CD4-positive, alpha-beta T cell treated with Interleukin-10 for 1 hour (primary cell): Measurements from ENCODE around the gene DNAJC15.
A peak's percentile ranks its signal among the peaks of the same experiment; 100 is the strongest.
"Not testable (repeated sequence)": the region's sequence is repeated elsewhere in the genome, so short reads cannot be mapped to it uniquely, and the experiment has no call there.

ENCODE experiments used
- DNase-seq: peaks from one replicate; pipeline ENCODE4 v3.0.0-alpha.2; 2020

DNAJC15 gene

GRCh38 chr13:43005460-43006236 lies 17.7 kb upstream of the DNAJC15 start:
- no peak for DNase-seq

- DNase-seq = no peak
Observed at GRCh38 chr13:43006893-43007631, 16.3 kb upstream of the DNAJC15 start.

DNA sequence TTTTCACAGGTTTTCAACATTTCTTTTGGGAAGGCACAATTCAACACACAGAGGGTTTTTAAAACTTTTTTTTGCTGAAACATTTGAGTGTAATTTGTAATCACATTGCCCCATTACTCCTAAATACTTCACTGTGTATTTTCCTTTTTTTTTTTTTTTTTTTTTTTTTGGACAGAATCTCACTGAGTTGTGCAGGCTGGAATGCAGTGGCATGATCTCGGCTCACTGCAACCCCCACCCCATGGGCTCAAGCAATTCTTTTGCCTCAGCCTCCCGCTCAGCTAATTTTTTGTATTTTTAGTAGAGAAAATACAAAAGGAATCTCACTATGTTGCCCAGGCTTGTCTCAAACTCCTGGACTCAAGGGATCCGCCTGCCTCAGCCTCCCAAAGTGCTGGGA lies 14.8 kb upstream of the DNAJC15 start:
- DNase-seq = no peak

DNA sequence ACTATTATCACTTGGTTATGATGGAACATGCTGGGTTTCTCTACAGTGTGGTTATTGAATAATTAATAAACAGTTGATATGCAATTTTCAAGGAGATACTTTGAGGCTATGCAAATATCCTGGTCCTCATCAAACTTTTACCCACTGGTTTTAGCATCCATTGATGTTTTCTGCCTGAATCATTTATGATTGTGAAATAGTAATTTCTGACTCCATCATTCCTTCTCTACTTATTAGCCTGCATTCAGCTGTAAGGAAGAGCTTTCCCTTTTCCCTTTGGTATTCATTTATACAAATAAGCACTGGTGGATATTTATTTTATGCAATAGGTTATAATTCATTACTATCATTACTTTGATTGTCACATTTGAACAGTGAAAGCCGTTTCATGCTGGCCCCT lies 13.9 kb upstream of the DNAJC15 start:
- DNase-seq = no peak

- no peak for DNase-seq
Observed at GRCh38 chr13:43014162-43014561, 9.2 kb upstream of the DNAJC15 start.

GRCh38 chr13:43016226-43016625 lies 7.2 kb upstream of the DNAJC15 start:
- DNase-seq = no peak

GRCh38 chr13:43019811-43020210 lies 3.6 kb upstream of the DNAJC15 start:
- DNase-seq = no peak

GRCh38 chr13:43020794-43021193 lies 2.6 kb upstream of the DNAJC15 start:
- no peak for DNase-seq

DNA sequence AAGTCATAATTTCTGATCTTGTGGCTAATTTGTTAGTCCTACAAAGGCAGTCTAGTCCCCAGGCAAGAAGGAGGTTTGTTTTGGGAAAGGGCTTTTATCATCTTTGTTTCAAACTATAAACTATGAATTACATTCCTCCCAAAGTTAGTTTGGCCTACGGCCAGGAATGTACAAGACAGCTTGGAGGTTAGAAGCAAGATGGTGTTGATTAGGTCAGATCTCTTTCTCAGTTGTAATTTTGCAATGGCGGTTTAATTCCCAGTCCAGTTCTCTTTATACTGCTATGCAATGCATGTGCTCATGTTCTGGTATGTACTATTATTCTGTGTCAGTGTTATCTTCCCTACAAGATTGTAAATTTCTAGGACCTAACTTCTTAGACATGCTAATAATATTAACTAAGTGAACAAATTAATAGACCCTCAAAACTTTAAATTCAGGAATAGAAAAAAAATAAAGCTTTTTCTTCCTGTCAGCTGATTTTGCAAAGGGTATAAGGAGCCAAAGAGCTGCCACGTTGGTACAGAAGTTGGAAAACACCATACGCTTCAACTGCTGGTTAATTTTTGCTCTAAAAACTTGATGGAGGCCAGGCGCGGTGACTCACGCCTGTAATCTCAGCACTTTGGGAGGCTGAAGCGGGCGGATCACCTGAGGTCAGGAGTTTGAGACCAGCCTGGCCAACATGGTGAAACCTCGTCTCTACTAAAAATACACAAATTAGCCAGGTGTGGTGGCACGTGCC lies 1.3 kb upstream of the DNAJC15 start:
- no peak for DNase-seq

- no peak for DNase-seq
Observed at GRCh38 chr13:43022934-43023288, 475 bp upstream of the DNAJC15 start.

GRCh38 chr13:43026262-43026661 lies 2.9 kb downstream of the DNAJC15 start:
- no peak for DNase-seq

DNA sequence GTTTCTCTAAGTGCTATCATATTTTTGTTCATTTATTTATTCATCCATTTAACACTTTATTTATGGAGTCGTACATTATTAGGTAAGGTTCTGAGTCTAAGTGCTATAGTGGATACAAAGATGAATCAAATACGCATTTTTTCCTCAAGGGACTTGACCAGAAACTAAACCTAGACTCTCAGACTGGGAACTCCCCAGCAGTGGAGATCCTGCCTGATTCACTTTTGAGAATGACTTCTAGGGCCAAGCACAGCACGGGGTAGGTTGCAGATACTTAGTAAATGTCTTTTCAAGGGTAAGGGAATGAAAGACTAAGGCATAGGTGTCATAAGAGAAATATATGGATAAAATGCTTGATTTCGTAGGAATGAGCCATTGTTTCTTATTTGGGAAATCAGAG lies 7.2 kb downstream of the DNAJC15 start:
- DNase-seq = no peak

GRCh38 chr13:43031881-43032280 lies 8.5 kb downstream of the DNAJC15 start:
- DNase-seq = no peak

DNA sequence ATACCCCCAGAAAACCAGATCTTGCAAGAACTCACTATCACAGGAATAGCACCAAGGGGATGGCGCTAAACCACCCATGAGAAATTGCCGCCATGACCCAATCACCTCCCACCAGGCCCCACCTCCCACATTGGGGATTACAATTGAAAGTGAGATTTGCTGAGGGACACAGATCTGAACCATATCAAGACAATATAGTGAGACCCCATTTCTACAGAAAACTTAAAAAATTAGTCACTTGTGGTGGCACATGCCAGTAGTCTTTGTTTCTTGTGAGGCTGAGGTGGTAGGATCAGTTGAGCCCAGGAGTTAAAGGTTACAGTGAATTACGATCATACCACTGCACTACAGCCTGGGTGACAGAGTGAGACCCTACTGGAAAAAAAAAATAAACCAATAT lies 9.7 kb downstream of the DNAJC15 start:
- DNase-seq = no peak

GRCh38 chr13:43036351-43037250 lies 13.2 kb downstream of the DNAJC15 start:
- DNase-seq = no peak

- no peak for DNase-seq
Observed at GRCh38 chr13:43039966-43040365, 16.6 kb downstream of the DNAJC15 start.

DNA sequence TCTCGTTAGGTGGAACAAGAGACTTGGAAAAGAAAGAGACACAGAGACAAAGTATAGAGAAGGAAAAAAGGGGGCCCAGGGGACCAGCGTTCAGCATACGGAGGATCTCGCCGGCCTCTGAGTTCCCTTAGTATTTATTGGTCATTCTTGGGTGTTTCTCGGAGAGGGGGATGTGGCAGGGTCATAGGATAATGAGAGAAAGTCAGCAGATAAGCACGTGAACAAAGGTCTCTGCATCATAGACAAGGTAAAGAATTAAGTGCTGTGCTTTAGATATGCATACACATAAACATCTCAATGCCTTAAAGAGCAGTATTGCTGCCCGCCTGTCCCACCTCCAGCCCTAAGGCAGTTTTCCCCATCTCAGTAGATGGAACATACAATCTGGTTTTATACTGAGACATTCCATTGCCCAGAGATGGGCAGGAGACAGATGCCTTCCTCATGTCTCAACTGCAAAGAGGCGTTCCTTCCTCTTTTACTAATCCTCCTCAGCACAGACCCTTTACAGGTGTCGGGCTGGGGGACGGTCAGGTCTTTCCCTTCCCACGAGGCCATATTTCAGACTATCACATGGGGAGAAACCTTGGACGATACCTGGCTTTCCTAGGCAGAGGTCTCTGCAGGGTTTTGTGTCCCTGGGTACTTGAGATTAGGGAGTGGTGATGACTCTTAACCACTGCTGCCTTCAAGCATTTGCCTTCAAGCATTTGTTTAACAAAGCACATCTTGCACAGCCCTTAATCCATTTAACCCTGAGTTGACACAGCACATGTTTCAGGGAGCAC lies 17.4 kb downstream of the DNAJC15 start:
- DNase-seq = not testable (repeated sequence)

GRCh38 chr13:43041369-43041921 lies 18.1 kb downstream of the DNAJC15 start:
- no peak for DNase-seq

- no peak for DNase-seq
Observed at GRCh38 chr13:43042410-43042921, 19.1 kb downstream of the DNAJC15 start.

- DNase-seq = no peak
Observed at GRCh38 chr13:43044720-43045301, 21.4 kb downstream of the DNAJC15 start.

DNA sequence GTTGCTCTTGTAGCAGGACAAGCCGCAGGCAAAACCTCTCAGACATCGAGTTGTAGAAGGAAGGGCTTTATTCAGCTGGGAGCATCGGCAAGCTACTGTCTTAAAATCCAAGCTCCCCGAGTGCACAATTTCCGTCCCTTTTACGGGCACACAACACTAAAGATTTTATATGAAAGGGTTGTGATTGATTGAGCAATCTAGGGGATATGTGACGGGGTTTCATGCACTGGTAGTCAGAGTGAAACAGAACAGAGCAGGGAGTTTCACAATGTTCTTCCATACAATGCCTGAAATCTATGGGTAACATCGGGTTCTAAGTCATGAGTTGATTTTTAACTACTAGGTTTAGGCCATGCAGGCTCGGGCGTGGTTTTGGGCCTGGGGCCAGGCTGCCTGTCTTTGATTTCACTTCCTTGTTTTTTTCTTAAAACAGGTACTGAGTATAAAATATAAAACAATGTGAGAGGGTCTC lies 22.0 kb downstream of the DNAJC15 start:
- peak; percentile 20 for DNase-seq
